ENCODE data around the gene MTF2.

The MTF2 gene

GRCh38 chr1:93061895-93062792 lies 16.9 kb upstream of the MTF2 start:
- TF ChIP-seq, protein P1, sequence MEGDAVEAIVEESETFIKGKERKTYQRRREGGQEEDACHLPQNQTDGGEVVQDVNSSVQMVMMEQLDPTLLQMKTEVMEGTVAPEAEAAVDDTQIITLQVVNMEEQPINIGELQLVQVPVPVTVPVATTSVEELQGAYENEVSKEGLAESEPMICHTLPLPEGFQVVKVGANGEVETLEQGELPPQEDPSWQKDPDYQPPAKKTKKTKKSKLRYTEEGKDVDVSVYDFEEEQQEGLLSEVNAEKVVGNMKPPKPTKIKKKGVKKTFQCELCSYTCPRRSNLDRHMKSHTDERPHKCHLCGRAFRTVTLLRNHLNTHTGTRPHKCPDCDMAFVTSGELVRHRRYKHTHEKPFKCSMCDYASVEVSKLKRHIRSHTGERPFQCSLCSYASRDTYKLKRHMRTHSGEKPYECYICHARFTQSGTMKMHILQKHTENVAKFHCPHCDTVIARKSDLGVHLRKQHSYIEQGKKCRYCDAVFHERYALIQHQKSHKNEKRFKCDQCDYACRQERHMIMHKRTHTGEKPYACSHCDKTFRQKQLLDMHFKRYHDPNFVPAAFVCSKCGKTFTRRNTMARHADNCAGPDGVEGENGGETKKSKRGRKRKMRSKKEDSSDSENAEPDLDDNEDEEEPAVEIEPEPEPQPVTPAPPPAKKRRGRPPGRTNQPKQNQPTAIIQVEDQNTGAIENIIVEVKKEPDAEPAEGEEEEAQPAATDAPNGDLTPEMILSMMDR (IDR thresholded peaks at IDR 0.05; ENCODE audit: low read length, missing control alignments): peak; percentile 68
- DNase-seq (ENCODE audit: low read depth): peak; percentile 64
- no peak overlapping the region for H3K4me3 ChIP-seq (replicated peaks; ENCODE audit: low read depth, low read length)

- TF ChIP-seq, protein P1 (IDR thresholded peaks at IDR 0.05; ENCODE audit: low read length, missing control alignments): no peak
- no peak overlapping the region for H3K4me3 ChIP-seq (replicated peaks; ENCODE audit: low read depth, low read length)
- DNase-seq (ENCODE audit: low read depth): no peak
These were observed 2.8 kb upstream of the MTF2 start for GRCh38 chr1:93076268-93076667.

DNA sequence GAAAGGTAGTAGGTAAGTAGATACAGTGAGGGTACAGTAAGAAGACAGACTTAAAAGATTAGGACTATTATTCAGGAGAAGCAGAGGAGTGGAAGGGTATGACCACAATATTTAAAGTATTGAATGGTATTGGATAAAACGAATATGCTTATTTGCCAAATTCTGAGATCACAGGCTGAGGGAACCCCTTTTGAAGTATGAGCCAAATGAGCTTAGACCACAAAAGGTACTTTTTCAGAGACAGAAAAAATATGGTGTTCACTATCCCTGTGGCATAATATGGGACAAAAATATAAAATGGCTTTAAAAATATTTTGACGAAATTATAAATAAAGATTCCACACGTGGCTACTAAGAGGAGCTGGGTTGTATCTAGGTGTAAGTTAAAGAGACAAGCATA lies 880 bp upstream of the MTF2 start:
- H3K4me3 ChIP-seq (replicated peaks; ENCODE audit: low read depth, low read length): peak overlapping the region; percentile 98
- DNase-seq (ENCODE audit: low read depth): no peak
- TF ChIP-seq, protein P1 (IDR thresholded peaks at IDR 0.05; ENCODE audit: low read length, missing control alignments): no peak

GRCh38 chr1:93078638-93078985 lies 471 bp upstream of the MTF2 start:
- TF ChIP-seq, protein P1 (IDR thresholded peaks at IDR 0.05; ENCODE audit: low read length, missing control alignments): no peak
- no peak for DNase-seq (ENCODE audit: low read depth)
- peak overlapping the region; percentile 98 for H3K4me3 ChIP-seq (replicated peaks; ENCODE audit: low read depth, low read length)

DNA sequence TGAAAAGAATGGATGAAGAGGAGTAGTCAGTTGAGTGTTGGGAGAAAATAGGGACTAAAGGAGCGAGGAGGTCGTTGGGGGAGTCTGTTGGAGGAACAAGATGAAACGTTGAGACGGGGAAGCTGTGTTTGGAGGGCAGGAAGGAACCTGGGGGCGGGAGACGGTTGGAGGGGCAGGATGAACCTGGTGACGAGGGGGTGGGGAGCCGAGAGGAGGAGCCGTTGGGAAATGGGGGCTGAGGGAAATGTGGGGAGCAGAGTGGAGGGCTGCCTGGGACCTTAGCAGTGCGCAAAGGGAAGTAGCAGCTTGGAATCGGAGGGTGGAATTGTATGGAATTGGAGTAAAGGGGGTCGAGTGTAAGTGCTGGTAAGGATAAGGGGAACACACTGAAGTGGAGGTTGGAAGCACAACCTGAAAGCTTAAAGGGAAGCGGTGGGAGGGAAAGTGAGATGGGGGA lies 630 bp downstream of the MTF2 start:
- TF ChIP-seq, protein P1 (IDR thresholded peaks at IDR 0.05; ENCODE audit: low read length, missing control alignments): no peak
- no peak for DNase-seq (ENCODE audit: low read depth)
- peak overlapping the region; percentile 98 for H3K4me3 ChIP-seq (replicated peaks; ENCODE audit: low read depth, low read length)

DNA sequence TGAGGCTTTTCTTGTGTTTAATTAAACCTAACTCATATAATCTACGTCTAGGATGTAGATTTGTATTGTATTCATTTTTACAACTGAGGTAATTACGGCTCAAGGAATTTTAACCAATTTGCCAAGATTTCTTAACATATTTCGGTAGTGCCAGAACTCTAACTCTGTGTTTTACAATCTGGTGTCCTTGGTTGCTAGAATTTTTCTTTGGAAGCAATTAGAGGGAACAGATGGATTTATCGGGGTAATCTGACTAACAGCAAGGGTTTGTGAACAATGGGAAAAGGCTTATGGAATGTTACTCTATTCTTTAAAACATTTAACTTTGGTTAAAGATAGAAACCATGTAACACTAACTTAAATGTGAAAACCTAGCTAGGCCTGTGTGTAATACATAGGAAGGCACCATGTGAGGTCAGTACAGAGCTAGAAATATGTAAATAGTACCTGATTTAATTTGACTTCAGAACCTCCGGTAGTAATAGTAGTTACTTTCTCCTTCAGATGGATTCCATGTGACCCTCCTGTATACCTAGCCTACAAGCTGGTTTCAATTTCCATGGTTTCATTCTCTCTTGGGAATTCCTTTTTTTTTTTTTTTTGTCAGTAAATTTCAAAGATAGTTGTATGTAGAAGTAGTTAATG lies 1.2 kb downstream of the MTF2 start:
- H3K4me3 ChIP-seq (replicated peaks; ENCODE audit: low read depth, low read length): peak overlapping the region; percentile 98
- TF ChIP-seq, protein P1 (IDR thresholded peaks at IDR 0.05; ENCODE audit: low read length, missing control alignments): peak; percentile 65
- peak; percentile 87 for DNase-seq (ENCODE audit: low read depth)
